GM13976 (cell line): ENCODE data around the gene USP11.

Experiments used
- DNase-seq: peaks from one replicate; pipeline ENCODE4 v3.0.0; 2012; ENCODE audit warnings: low spot score
- in situ Hi-C: fragments of 300-500 bp; cut with MboI; formaldehyde crosslinking; loops from one replicate; pipeline ENCODE4 v1.12.0; 2022; ENCODE audit warnings: low sequenced_read_pairs, mixed read lengths, inconsistent platforms; ENCODE audit not compliant: unreplicated experiment
- TF ChIP-seq, protein P1 (sequence below): IDR thresholded peaks from 2 replicates; pipeline ENCODE4 v1.5.1; 2012; ENCODE audit warnings: borderline replicate concordance, mild to moderate bottlenecking; ENCODE audit not compliant: insufficient read depth; ENCODE audit errors: extremely low read depth, missing control alignments, control extremely low read depth

The USP11 gene

DNA sequence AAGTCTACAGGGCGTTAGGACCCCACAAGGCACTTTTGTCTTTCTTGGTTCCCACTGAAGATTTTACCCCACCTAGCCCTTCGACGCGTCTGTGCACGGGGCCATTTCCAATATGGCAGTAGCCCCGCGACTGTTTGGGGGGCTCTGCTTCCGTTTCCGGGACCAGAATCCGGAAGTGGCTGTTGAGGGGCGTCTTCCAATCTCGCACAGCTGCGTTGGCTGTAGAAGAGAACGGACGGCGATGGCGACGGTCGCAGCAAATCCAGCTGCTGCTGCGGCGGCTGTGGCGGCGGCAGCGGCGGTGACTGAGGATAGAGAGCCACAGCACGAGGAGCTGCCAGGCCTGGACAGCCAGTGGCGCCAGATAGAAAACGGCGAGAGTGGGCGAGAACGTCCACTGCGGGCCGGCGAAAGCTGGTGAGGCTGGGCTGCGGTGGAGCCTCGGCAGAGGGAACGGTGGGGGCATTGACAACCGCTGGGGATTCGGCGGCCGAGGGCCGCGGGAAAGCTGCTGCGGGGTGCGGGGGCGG is at the start of gene USP11:
TSS of gene USP11 (plus strand) at position 207 of the 530 bp plus-strand sequence. CDS start at position 242, 35 bp downstream.
- peak; percentile 62 for DNase-seq
- in situ Hi-C loops: no loop called here
- TF ChIP-seq, protein P1, sequence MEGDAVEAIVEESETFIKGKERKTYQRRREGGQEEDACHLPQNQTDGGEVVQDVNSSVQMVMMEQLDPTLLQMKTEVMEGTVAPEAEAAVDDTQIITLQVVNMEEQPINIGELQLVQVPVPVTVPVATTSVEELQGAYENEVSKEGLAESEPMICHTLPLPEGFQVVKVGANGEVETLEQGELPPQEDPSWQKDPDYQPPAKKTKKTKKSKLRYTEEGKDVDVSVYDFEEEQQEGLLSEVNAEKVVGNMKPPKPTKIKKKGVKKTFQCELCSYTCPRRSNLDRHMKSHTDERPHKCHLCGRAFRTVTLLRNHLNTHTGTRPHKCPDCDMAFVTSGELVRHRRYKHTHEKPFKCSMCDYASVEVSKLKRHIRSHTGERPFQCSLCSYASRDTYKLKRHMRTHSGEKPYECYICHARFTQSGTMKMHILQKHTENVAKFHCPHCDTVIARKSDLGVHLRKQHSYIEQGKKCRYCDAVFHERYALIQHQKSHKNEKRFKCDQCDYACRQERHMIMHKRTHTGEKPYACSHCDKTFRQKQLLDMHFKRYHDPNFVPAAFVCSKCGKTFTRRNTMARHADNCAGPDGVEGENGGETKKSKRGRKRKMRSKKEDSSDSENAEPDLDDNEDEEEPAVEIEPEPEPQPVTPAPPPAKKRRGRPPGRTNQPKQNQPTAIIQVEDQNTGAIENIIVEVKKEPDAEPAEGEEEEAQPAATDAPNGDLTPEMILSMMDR: no peak

DNA sequence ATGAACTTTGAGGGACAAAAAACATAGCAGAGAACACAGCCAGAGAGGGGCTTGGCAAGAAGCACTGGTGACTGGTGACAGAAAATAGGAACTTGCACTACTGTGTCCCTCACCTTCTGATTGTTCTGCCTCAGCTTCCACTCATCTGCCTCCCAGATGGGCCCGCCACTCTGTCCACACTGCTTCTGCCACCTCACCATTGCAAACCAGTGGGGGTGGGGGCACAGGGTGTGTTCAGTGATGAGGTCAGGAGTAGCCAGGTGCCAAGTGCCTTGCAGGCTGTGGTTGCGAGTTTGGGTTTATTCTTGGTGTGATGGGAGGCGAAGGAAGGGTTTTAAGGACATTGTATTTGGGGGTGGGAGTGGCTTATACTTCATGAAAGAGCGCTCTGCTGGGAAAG is 48.3 kb upstream of the USP11 start:
- in situ Hi-C loops: no loop called here
- TF ChIP-seq, protein P1: no peak

DNA sequence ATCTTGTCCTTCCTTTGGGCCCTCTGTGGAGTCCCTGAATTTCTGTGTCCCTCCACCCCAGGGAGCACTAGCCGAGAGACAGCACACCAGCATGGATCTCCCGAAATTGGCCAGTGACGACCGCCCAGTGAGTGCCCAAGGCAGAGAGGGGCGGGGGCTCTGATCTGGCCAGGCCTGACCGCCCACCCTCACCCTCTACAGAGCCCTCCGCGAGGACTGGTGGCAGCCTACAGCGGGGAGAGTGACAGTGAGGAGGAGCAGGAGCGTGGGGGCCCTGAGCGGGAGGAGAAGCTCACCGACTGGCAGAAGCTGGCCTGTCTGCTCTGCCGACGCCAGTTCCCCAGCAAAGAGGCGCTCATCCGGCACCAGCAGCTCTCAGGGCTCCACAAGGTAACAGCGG is 47.6 kb upstream of the USP11 start:
- in situ Hi-C loops: no loop called here
- DNase-seq: no peak
- TF ChIP-seq, protein P1: no peak

More for the DNA sequence above, 48.3 kb upstream of the USP11 start:
- no peak for DNase-seq

GRCh38 chrX:47186096-47186740 is 46.6 kb upstream of the USP11 start:
- TF ChIP-seq, protein P1: no peak
- in situ Hi-C loops: no loop called here
- no peak for DNase-seq

DNA sequence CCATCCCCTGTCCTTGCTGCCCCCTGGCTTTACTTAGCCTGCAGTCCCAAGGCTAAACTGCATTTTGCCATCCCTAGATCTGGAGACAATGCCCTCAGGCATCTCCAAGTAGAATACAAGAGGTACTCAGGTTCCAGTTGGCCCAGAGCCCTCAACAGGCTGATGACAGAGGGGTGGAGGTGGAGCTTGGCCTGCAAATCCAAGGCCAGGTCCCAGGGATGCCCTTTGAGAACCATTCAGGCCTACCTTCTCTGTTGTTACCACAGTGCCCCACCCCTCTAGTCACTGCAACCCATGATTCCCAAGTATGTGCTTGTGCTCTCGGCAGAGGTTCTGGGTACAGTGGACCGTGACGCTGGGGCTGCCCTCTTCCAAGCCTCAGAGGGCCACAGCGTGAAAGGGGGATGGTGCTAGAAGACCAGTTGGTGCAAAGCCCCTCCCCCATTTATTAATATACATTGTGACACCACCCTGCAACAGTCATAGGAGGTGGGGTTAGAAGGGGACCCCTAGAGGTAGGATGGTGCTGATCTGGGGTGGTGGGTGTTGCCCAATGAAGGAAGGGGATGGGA is 45.6 kb upstream of the USP11 start:
- in situ Hi-C loops: no loop called here
- DNase-seq: no peak
- TF ChIP-seq, protein P1: no peak

DNA sequence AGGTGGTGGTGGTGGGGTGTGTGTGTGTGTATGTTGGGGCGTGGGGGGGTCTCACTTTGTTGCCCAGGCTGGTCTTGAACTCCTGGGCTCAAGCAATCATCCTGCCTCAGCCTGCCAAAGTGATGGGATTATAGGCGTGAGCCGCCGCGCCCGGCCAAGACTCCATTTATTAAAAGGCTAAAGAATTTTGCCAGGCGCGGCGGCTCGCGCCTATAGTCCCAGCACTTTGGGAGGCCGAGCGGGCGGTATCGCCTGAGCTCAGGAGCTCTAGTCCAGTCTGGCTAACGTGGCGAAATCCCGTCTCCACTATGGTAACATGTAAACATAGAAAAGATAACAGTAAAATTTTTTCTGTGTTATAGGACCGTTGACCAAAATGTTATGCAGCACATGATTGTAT is 42.9 kb upstream of the USP11 start:
- DNase-seq: no peak
- in situ Hi-C loops: loop anchor here (10.0 kb wide), 2 partner anchors 195 to 335 kb away; no protein-coding TSS in a partner anchor
- TF ChIP-seq, protein P1: no peak
